ENCODE results near the gene ABCA12.
A peak's percentile ranks its signal among the peaks of the same experiment; 100 is the strongest.
"Not testable (repeated sequence)": the region's sequence is repeated elsewhere in the genome, so short reads cannot be mapped to it uniquely, and the experiment has no call there.

The ABCA12 gene, protein sequence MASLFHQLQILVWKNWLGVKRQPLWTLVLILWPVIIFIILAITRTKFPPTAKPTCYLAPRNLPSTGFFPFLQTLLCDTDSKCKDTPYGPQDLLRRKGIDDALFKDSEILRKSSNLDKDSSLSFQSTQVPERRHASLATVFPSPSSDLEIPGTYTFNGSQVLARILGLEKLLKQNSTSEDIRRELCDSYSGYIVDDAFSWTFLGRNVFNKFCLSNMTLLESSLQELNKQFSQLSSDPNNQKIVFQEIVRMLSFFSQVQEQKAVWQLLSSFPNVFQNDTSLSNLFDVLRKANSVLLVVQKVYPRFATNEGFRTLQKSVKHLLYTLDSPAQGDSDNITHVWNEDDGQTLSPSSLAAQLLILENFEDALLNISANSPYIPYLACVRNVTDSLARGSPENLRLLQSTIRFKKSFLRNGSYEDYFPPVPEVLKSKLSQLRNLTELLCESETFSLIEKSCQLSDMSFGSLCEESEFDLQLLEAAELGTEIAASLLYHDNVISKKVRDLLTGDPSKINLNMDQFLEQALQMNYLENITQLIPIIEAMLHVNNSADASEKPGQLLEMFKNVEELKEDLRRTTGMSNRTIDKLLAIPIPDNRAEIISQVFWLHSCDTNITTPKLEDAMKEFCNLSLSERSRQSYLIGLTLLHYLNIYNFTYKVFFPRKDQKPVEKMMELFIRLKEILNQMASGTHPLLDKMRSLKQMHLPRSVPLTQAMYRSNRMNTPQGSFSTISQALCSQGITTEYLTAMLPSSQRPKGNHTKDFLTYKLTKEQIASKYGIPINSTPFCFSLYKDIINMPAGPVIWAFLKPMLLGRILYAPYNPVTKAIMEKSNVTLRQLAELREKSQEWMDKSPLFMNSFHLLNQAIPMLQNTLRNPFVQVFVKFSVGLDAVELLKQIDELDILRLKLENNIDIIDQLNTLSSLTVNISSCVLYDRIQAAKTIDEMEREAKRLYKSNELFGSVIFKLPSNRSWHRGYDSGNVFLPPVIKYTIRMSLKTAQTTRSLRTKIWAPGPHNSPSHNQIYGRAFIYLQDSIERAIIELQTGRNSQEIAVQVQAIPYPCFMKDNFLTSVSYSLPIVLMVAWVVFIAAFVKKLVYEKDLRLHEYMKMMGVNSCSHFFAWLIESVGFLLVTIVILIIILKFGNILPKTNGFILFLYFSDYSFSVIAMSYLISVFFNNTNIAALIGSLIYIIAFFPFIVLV (N-terminal part only)

GRCh38 chr2:215138479-215138878 is at the start of gene ABCA12:
TSS of gene ABCA12 (minus strand) at chr2:215138626. CDS start at chr2:215138208, 418 bp downstream.
- no peak for DNase-seq

- DNase-seq, result no peak
Measured at GRCh38 chr2:215188078-215188477, 49.7 kb upstream of the ABCA12 start.

DNA sequence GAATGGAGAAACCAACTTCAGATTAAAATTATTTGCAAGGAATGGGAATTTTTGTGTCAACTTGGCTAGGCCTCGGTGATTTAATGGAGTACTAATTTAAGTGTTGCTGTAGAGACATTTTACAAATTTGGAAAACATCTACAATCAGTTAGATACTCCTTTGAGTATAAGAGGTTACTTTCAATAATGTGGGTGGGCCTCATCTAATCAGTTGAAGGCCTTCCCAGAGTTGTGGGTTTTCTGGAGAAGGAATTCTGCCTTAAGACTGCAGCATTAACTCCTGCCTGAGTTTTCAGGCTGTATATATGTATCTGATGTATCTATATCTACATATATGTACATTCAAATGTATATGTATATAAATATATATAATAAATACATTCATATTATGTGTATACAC is 47.6 kb upstream of the ABCA12 start:
- no peak for DNase-seq

DNA sequence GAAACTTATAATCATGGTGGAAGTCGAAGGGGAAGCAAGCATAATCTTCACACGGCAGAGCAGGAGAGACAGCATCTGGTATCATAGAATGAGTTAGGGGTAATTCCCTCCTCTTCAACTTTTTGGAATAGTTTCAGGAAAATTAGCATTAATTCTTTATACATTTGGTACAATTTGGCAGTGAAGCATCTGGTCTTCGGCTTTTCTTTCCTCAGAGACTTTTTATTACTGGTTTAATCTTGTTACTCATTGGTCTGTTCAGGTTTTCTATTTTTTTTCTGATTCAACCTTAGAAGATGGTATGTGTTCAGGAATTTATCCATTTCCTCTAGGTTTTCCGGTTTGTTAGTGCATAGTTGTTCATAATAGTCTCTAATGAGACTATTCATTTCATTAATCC is 39.7 kb upstream of the ABCA12 start:
- no peak for DNase-seq

- DNase-seq, result no peak
Measured at GRCh38 chr2:215171796-215172195, 33.4 kb upstream of the ABCA12 start.

- DNase-seq, result no peak
Measured at GRCh38 chr2:215171151-215171550, 32.7 kb upstream of the ABCA12 start.

DNA sequence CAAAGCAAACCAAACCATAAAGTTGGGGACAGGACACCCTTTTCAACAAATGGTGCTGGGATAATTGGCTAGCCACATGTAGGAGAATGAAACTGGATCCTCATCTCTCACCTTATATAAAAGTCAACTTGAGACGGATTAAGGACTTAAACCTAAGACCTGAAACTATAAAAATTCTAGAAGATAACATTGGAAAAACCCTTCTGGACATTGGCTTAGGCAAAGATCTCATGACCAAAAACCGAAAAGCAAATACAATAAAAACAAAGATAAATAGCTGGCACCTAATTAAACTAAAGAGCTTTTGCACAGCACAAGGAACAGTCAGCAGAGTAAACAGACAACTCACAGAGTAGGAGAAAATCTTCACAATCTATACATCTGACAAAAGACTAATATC is 28.1 kb upstream of the ABCA12 start:
- not testable (repeated sequence) for DNase-seq

DNA sequence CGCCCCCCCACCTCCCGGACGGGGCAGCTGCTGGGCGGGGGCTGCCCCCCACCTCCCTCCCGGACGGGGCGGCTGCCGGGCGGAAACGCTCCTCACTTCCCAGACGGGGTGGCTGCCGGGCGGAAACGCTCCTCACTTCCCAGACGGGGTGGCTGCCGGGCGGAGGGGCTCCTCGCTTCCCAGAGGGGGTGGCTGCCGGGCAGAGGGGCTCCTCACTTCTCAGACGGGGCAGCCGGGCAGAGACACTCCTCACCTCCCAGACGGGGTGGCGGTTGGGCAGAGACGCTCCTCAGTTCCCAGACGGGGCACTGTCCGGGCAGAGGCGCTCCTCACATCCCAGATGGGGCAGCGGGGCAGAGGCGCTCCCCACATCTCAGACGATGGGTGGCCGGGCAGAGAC is 24.9 kb upstream of the ABCA12 start:
- DNase-seq, result not testable (repeated sequence)

- no peak for DNase-seq
Measured at GRCh38 chr2:215161301-215161829, 22.9 kb upstream of the ABCA12 start.

DNA sequence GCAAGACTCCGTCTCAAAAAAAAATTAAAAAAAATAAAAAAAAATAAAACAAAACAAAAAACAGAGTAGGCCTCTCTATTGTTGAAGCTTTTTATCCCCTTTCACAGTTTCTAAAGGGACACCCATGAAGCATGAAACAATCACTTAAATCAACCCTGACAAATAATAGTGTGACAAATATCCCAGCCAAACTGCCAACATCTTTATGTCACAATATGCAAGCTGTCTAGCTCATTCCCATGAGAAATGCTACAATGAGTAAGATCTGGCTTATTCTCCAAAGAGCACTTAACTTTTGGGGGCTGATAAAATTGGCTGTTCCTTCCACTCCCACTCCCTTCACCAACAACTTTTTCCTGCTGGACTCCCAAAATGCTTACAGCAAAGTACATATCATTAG is 21.7 kb upstream of the ABCA12 start:
- DNase-seq, result no peak

DNA sequence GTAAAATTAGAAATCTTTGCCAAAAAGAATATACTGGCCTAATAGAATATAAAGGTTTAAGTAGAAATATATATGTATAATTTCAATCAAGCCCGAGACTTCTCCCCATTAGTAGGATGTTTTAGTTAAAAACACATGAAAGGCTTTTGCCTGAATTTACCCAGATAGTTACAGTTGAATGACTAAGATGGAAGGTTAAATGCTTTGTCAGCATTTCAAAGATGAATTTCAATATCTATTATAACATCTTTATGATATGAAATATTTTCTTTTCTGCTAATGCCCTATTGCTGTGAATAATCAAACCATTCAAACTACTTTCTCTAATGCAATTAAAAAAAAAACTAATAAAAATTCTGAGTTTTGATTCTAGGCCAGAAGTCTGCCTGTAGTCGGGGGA is 18.0 kb upstream of the ABCA12 start:
- DNase-seq, result no peak

DNA sequence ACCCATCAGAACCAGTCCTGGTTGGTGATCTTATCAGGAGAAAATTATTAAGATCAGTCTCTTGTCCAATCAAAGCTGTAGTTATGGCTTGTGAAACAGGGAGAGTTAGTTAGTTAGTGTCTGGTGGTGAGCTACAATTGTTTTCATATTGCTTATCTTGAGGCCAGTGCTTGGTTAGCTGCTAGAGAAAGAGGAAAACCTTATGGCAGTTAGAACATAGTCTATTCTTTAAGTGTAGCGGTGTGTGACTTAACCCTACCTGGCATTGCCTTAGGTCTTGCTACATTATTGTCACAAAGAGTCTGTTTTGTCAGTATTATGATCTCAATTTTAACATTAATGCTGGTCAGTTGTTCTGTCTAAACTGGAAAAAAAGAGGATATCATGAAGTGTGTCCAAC is 11.5 kb upstream of the ABCA12 start:
- no peak for DNase-seq

- no peak for DNase-seq
Measured at GRCh38 chr2:215149486-215149885, 11.1 kb upstream of the ABCA12 start.

GRCh38 chr2:215149060-215149459 is 10.6 kb upstream of the ABCA12 start:
- DNase-seq, result no peak

- DNase-seq, result no peak
Measured at GRCh38 chr2:215145611-215146010, 7.2 kb upstream of the ABCA12 start.

GRCh38 chr2:215144106-215144875 is 5.9 kb upstream of the ABCA12 start:
- DNase-seq, result no peak

- DNase-seq, result no peak
Measured at GRCh38 chr2:215143458-215143857, 5.0 kb upstream of the ABCA12 start.

GRCh38 chr2:215141706-215142105 is 3.3 kb upstream of the ABCA12 start:
- DNase-seq, result no peak

- DNase-seq, result no peak
Measured at GRCh38 chr2:215140166-215140707, 1.8 kb upstream of the ABCA12 start.

DNA sequence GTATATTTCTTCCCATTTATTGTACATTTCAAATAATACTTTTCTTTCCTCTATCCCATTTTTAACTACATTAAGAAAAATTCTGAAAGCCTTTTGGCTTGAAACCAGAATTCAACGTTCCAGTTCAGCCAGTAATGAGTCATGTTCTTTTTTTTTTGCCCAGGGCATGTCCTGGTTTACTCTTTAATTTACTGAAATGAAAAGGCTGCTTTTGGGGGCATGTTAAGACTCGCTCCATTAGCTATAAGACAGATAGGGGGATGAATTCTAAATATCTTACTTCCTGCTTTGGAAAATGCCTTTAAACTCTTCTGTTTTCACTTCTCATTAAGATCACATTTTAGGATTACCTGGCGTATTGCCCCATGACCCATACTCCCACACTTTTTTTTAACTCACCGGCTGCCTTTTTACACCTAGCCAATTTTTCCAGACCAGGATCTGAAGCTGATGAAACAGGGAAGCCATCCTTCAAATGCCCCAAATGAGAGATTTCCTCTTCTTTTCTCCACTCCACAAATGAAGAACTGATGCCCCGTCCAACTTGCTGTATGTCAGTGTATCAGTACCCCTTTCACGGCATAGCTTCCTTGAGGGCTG is 585 bp downstream of the ABCA12 start:
- peak; percentile 26 for DNase-seq

- DNase-seq, result no peak
Measured at GRCh38 chr2:215137329-215137686, 1.1 kb downstream of the ABCA12 start.

Measured in amniotic stem cell (primary cell).